Right forelimb (tissue), 1 donor: Measurements from ENCODE around the gene UST.
"Not testable (repeated sequence)": the region's sequence is repeated elsewhere in the genome, so short reads cannot be mapped to it uniquely, and the experiment has no call there.

ENCODE experiments used
- DNase-seq: peaks from one replicate; pipeline ENCODE4 v3.0.0-alpha.2; 2018

The UST gene

GRCh38 chr6:148736774-148737412, 9.9 kb upstream of the UST start:
- DNase-seq: no peak

- DNase-seq: no peak
These were observed 9.0 kb upstream of the UST start for GRCh38 chr6:148737806-148738205.

GRCh38 chr6:148738946-148739821, 7.6 kb upstream of the UST start:
- no peak for DNase-seq

- no peak for DNase-seq
These were observed 7.1 kb upstream of the UST start for GRCh38 chr6:148739822-148740128.

- no peak for DNase-seq
These were observed 3.4 kb upstream of the UST start for GRCh38 chr6:148743476-148743875.

- DNase-seq: no peak
These were observed 904 bp upstream of the UST start for GRCh38 chr6:148745926-148746325.

GRCh38 chr6:148747145-148747470, 278 bp downstream of the UST start:
- no peak for DNase-seq

- DNase-seq: peak; percentile 71
These were observed 788 bp downstream of the UST start for GRCh38 chr6:148747471-148748165.

GRCh38 chr6:148749674-148750073, 2.8 kb downstream of the UST start:
- DNase-seq: no peak

- no peak for DNase-seq
These were observed 4.3 kb downstream of the UST start for GRCh38 chr6:148750838-148751792.

GRCh38 chr6:148751793-148752170, 5.0 kb downstream of the UST start:
- DNase-seq: no peak

GRCh38 chr6:148755379-148755778, 8.5 kb downstream of the UST start:
- DNase-seq: not testable (repeated sequence)

- DNase-seq: no peak
These were observed 11.2 kb downstream of the UST start for GRCh38 chr6:148757944-148758480.

GRCh38 chr6:148758492-148758891, 11.7 kb downstream of the UST start:
- no peak for DNase-seq

- no peak for DNase-seq
These were observed 13.4 kb downstream of the UST start for GRCh38 chr6:148760258-148760534.

GRCh38 chr6:148760568-148761526, 14.0 kb downstream of the UST start:
- peak; percentile 86 for DNase-seq

- peak; percentile 69 for DNase-seq
These were observed 14.7 kb downstream of the UST start for GRCh38 chr6:148761527-148762011.

- DNase-seq: no peak
These were observed 15.4 kb downstream of the UST start for GRCh38 chr6:148762231-148762630.

- not testable (repeated sequence) for DNase-seq
These were observed 17.6 kb downstream of the UST start for GRCh38 chr6:148764259-148765020.
